NCI-H128 (cell line): ENCODE measurements around the gene RPS21.
"Not testable (repeated sequence)": the region's sequence is repeated elsewhere in the genome, so short reads cannot be mapped to it uniquely, and the experiment has no call there.

Experiments used
- DNase-seq: peaks from one replicate; lab custom pipeline; 2025; ENCODE audit not compliant: unreplicated experiment; lab: John Stamatoyannopoulos, UW

Gene RPS21

DNA sequence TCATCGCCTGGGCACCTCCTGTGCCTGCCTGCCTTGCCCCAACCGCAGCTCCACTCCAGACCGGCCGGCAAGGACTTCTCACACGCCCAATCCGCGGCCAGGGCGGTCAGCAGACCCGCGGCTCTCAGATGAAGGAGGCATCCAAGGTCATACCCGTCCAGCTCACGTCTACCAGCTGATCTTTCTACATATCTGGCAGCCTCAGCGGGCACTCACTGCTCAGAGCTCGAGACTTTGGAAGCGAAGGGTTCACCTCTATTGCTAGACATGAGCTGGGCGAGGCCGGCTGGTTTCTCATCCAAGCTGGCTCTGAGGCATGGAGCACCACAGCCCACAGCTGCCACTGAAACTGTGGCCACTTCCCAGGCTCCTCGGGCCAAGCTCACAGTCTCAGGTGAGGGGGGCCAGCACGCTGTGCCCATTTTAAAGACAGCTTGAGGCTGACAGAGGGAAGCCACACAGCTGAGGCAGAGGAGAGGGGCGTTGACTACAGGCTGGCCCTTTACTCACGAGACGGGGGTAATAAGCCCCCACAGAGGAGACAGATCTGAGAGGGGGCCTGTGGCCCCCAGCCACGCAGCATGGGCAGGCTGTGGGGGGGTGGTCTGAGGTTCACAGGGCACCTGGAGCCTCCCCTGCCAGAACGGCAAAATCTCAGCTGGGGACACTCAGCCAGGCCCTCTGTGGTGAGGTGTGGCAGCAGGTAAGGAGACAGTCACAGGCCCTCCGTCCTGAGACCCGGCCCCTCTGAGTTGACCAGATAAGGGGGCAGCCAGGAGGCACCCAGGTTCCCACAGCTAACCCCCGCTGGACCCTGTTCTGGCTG, 21.8 kb upstream of the RPS21 start:
- DNase-seq: no peak

DNA sequence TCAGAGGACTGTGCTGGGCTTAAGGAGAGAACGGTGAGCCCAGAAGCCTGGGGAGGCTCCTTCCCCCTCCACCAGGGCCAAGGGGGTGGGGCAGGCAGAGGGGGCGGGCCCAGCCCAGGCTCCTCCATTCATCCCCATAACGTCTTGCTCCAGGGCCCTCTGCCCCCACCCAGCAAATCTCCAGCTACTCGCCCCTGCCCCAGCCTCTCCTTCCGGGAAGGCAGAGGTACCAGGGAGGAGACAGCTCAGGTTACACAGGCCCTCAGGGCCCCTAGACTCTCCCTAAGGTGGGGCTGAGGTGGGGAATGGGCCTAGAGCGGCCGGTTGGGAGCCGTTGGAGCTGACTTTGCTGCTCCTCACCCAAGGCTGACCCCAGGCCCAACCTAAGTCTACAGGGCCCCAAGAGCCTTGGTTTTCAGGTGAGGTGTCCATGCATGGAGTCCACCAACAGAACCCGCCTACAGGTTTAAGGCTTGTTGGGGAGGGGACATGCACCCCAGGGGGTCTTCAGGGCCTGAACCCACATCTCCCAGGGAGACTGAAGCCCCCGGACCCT, 21.0 kb upstream of the RPS21 start:
- no peak for DNase-seq

DNA sequence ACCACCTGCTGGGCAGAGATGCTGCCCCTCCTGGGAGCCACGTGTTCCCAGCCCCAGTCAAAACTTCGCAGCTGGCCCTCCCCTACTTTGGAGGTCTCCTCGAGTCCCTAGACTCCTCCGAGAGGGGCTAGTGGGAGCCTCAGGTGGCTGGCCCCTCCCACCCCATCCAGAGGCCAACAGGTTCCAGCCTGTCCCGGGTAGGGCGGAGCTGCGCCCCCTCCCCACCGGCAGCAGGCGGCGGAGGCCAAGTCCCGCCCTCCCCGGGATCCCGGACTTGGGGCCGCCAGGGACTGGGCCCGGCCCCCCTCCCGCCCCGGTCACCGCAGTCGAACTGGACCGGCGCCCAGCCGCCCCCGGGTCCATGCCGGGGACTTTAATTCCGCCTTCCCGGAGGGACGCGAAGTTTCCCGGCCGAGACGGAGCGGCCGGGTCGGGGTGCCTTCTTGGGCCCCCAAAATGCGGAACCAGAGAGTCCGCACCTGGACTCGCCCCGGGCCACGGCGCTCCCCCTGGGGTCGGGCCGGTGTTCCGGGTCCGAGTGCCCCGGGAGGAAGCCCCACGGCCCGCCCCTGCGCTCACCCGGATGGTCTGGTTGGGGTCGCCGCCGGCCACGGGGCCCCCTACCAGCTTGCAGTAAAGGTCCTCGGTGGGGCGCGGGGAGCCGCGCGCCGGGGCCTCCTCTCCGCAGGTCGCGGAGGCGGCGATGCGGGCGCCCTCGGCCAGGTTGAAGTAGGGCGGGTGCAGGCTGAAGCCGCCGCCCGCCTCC, 20.4 kb upstream of the RPS21 start:
- DNase-seq: peak; percentile 34

DNA sequence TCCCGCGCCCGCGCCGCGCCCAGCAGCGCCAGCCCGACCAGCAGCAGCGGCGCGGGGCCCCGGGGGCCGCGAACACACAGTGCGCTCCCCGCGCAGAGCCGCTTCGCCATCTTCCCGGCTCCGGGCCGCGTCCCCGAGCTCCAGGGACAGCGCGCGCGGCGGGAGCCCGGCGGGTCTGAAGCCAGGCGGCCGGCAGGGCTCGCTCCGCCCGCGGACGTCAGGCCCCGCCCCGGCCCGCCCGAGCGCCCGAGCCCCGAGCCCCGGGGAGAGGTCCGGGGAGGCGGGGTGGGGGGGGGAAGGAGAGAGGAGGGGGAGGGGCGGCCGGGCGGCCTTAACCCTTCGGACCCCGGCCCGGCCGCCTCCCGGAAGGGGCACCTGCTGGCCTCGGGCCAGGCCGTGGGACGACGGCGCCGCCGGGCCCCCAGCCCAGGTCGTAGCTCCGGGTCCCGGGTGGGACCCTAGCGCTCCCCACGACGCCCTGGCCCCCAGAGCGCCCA, 19.7 kb upstream of the RPS21 start, which contains the start of gene LAMA5:
Gene LAMA5 (minus strand): TSS at position 177 of the 497 bp plus-strand sequence. CDS start 67 bp downstream, at position 110.
- DNase-seq: no peak

DNA sequence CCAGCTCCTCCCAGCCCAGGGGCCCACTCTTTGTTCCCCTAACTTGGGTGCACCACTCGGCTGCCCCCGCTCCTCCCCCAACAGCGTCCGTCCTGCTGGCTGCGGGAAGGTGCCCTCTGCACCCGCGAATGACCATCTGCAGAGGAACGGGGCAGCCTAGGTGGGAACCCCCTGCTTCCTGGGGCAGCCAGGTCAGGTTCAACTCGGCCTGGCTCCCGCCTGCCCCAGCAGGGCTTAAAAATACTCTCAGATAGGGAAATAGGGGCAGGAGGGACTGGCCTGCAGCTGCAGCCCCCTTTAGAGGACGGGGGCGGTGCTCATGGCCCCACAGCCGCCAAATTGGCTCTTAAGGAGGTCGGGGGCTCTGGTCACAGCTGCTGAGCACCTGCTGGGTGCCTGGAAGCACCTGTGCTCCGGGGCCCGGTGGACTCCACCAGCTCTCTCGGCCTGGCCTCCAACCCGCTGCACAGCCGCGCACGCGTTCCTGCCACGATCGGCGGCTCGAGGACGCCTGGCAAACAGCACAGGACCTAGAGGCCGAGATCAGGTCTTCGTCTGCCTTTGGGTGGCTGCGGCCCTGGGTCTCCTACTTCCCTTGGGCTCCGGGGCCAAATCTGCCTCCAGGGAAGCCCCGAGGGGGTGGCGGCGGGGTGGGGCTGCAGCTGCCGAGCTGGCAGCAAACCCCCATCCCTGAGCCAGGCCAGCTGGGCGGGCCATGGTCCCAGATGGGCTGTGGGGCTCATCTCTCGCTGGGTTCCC, 19.1 kb upstream of the RPS21 start:
- peak; percentile 11 for DNase-seq

DNA sequence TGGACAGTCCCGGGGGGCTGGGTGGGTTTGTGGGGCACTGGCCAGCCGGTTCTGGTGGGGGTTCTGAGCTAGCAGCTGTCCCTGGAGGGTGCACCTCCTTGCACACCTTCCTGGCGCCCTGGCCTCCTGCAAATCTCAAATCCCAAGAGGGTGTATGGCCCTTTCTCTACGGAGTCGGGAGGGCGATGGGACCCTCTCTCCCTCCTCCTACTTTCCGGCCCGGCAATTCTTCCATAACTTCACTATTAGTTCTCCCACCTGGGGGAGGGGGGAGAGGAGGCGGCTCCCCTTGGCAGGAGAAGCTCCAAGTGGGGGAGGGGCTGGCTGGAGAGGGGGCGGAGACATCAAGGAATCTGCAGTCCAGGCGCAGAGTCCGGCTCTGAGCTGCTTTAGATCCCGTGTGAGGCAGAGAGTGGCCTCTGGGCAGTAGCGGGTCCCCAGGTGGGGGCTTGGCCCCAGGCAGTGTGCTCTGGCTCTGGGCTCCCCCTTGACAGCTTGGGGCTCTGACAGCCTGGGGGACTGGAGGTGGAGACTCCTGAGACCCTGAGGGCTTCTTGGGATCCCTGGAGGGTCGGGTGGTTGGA, 18.4 kb upstream of the RPS21 start:
- no peak for DNase-seq

DNA sequence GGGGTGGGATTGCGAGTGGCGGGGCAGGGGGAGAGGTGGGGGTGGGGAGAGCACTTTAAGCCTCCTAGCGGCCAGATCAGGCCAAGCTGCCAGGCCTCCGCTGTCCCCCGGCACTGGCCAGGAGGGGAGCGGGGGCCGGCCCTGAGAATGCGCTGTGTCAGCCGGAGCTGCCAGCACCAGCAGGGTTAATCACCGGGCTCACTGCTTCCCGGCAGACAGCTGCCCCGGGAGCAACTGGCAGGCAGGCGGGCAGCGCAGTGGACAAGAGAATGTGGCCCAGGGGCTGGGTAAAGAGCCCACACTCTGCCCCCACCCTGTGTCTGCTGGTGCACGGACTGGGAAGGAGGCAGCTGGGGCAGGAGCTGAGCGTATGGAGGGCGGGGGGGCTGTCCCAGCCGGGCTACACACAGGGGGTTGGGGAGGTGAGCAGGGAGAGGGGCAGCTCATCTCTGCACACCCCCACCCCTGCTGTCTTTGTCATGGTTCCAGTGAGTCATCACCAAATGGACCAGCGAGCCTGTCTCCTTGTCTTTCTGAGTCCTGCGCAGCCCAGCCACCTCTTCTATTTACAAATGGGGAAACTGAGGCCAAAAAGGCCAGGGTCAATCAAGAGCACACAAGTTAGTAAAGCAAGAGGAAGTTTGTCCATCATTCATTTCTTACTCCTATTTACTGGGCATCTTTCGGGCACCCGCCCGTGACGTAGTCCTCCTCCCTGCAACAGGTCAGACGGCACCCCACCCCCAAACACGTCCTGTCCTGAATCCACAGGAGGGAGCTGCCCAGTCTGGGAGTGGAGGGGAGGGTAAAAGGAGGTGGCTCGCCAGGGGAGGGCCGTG, 17.7 kb upstream of the RPS21 start:
- no peak for DNase-seq

DNA sequence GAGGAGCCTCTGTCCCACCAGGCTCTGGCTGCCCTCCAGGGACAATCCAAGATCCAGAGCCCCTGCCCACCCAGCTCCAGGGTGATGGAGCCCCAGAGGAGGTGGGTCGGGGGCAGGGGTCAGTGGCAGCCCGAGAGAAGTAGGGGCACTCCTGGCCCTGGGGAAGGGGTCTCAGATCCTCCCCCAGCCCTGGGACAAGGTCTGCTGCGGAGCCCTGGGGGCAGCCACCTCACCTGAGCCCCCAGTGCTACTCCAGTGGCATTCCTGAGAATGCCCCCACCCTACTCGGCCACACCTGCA, 17.1 kb upstream of the RPS21 start:
- DNase-seq: no peak

DNA sequence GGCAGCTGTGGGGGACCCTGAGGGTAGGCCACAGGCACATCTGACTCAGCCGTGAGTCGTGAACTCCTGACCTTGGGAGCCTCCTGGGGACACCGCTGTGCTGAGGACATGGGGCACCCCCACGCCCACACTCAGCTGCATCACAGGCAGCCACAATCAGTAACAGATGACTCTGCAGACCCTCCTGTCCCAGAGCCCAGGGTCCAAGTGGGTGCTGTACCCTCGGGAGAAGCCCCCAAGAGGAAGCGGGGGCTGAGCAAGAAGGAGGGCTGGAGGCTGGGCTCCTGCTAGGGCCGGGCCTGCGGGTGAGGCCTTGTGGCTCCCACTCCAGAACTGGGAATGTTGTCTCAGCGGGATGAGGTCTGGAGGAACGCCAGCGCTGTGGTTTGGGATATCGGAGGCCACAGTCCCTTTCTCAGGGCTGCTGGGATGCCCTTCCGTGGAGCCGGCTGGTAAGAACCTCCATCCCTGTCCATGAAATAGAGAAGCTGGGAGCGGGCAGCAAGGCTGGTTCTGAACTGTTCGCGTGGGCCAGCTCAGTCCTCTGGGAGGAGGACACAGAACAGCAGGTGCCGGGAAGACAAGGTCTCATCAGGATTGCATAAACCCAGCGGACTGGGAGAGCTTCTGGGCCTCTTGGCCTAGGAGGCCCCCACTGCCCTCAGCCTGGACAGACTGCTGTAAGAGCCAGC, 16.6 kb upstream of the RPS21 start:
- no peak for DNase-seq

DNA sequence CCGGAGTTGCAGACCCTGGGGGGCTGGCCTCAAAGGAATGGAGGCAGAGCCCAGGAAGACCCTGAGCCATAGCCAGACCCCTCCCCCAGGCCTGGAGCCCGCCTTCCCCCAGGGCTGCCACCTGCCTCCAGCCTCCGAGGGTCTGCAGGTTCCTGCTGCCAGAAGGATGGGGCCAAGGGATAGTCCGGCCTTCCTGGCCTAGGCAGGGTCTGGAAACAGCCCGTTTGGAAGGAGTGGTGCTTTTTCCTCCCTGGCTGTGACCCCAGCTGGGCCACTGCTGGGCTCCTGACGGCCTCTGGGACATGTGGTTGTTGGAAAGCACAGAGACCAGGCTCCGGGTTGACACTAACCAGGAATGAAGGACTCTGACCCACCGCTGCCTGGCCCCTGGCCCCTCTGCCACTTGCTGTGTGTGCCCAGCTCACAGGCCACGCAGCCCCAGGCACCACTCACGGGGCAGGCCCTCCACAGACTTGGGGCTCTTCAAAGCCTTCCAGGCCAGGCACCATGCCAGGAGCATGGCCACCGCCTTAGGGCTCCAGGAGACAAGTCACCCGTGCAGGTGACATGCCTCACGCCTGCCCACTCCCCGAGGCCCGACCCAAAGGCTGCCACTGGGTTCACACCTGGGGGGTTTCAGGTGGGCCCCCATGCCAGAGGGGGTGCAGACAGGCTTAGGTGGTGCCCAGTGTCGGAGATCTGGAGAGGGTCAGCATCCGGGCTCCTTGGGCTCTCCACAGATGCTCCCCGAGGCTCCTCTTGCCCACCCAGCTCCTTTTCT, 15.9 kb upstream of the RPS21 start:
- DNase-seq: no peak

DNA sequence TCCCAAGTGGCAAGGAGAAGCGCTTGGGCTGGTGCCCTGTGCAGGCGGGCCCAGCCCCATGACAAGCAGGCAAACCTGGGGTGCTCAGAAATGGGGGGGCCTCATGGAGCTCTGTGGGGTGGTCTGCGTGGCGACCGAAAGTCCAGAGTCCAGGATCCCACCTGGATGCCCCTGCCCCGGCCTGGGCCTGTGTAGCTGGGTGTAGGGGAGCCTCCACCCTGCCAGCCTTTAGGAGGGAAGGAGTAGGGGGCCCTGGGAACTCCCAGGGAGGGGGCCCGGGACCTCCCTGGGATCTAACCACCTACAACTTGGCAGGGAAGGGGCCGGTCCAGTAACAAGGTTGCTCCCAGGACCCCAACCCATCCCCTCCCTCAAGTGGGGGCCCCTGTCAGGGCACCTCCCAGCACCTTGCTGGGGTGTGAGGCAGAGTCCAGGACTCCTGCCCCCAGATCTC, 15.3 kb upstream of the RPS21 start:
- no peak for DNase-seq

DNA sequence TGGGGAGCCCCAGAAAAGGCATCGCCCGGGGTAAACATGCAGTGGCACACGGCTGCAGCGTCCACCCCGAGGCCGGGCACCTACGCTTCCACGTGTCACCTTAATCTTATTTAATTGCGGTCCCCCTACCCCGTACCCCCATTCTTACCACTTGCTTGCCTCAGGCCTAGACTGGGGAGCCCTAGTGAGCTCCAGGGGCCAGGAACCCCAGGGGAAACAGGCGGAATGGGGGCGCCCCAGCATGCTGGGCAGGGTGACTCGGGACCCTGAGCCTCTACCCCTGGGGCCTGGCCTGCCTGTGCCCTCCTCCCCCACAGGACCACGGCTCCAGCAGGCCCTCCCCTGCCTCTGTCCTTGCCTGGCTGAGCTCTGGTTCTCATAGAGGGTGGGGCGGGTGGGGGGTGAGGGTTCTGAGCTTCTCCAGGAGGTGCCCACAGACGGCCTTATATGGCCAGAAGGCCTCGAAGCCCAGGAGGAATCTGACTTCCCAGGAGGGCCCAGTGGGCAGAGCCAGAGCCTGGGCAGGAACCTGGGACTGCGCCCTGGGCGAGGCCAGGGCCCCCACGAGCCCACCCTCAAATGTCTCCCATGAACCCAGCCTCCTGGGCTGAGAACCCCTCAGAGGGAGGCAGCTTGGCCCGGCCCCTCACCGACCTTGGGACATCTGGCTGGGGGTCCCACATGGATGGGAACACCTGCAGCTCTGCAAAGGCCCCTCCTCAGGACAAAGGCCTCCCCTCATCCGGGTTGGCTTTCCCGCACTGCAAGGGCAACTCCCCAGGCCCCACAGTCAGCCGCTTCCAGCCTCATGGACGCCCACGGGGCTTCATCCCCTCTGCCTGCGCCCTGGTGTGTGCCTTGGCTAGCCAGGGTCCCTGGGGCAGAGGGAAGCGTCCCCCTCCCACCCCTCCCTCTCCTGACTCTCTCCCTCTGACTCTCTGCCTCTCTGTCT, 14.6 kb upstream of the RPS21 start:
- DNase-seq: no peak

DNA sequence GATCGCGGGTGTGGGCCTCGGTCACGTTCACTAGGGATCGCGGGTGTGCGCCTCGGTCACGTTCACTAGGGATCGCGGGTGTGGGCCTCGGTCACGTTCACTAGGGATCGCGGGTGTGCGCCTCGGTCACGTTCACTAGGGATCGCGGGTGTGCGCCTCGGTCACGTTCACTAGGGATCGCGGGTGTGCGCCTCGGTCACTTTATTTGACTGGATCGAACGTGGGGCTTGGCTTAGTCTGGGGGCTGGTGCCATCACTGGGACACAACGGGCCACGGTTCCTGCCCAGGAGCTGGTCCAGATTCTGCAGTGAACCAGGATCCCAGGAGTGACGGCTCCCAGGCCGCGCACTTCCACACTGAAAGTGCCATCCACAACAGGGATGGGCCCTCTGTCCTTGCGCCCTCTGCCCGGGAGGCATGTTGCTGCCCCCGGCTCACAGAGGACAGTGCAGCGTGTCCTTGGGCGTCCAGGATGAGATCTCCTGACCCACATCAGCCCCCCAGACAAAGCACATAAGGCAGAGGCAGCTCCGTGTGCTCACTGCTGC, 13.2 kb upstream of the RPS21 start:
- not testable (repeated sequence) for DNase-seq

DNA sequence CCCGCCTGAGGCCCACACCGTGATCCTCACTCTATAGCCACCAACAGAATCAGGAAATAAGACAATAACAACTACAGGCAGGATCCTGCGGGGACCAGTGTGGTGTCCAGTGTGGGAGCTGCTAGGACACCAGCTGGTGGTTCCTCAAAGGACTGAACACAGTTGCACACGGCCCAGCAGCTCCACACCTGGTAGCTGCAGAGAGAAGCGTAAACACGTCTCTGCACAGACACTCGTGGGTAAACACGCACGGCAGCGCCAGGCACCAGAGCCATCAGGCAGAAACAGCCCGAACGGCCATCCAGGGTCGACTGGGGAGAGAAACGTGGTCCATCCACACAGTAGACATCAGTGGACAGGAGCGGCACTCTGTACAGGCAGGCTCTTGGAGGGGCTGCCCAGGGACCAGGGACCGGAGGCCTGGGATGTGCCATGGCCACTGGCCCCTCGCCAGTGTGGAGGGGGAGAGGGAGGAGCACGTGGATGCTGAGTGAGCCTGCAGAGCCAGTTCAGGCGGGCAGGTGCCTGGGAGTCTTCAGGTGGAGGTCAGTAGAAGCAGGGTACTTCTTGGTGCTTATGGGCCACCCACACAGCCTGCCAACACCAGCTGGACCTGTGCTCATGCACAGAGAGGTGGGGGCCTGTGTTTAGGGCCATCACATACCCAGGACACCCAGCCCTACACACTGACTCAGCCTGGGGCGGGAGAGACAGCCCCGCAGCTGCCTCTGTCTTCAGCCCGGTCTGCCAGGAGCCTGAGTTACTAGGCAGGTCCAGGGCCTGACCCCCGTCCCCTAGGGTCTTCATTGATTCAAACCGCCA, 12.4 kb upstream of the RPS21 start:
- no peak for DNase-seq

DNA sequence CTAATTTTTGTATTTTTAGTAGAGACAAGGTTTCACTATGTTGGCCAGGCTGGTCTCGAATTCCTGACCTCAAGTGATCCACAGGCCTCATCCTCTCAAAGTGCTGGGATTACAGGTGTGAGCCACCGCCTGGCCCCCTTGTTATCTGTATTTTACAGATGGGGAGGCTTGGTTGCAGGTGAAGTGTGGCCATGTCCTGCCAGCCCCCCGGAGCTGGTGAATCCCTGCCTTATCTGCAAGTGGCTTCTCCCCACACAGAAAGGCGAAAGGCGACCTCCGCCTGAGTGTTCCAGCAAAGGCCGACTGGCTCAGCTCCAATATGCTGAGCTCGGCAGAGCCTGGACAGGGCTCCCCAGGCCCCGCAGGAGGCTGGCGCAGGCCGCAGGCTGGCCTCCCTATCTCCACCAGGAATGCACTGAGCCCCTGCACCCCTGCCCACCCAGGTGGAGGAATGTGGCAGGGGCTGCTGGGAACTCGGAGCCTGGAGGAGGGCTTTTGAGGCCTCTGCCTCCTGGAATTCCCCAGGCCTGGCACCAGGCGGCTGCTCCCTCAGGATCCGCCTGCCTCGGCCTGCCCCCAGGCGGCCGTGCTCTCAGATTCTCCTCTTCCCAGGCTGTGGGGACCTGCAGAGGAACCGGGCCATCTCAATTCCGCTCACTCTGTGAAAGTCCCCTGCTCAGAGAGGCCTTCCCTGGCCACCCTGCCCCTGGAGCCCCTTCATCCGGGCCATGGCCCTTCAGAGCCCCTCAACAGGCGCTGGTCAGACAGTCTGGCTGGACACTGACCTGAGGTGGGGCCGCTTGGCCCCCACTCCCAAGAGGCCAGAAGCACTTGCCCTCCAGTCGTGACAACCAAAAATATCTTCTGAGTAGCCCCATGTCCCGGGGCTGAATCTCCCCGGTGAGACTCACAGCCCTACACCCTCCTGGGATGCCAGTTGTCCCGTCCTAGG, 10.5 kb upstream of the RPS21 start:
- no peak for DNase-seq
